B cell (primary cell): ENCODE measurements around the gene PDPN. TPM values are rescaled to one million over a fixed set of nuclear protein-coding genes. Genes with fewer than 3 reads are reported as not detected.

Experiments
- ATAC-seq: fragments of 200-7000 bp; cut with Tn5 transposase; one replicate; pipeline ENCODE4 v1.10.0; 2021; ENCODE audit warnings: low read depth, mild to moderate bottlenecking, moderate number of reproducible peaks, moderate library complexity
- CTCF ChIA-PET: fragments of 350-600 bp; sonication (Branson Sonifier 250); formaldehyde crosslinking; loops from one replicate; lab custom pipeline; 2021; ENCODE audit warnings: antibody characterized with exemption, inconsistent platforms; lab: Charles Lee
- POLR2A ChIA-PET: fragments of 350-600 bp; sonication (Branson Sonifier 250); formaldehyde crosslinking; loops from one replicate; lab custom pipeline; 2021; ENCODE audit warnings: antibody characterized with exemption; lab: Charles Lee
- DNase-seq: peaks from one replicate; pipeline ENCODE4 v3.0.0; 2013
- H2AFZ ChIP-seq: 2 replicates; pipeline ENCODE4 v1.6.1; 2012; ENCODE audit warnings: mild to moderate bottlenecking, low read depth, low read length; ENCODE audit not compliant: insufficient read depth, poor library complexity, severe bottlenecking
- H3K27ac ChIP-seq, 2 donors: 1 replicate in 1 of 2; 2 replicates in 1 of 2; pipeline ENCODE4 v1.5.1; 2012 to 2013; ENCODE audit warnings: low read length in 2 of 2, mild to moderate bottlenecking in 2 of 2, moderate library complexity in 1 of 2
- H3K27me3 ChIP-seq, 4 experiments: fragments of 200-600 bp in 1 of 4; sonication (generic) in 1 of 4; replicated peaks in 1 of 4; 1 replicate in 2 of 4; 2 replicates in 2 of 4; pipeline versions ENCODE4 v1.6.1 to v1.7.0; 2013 to 2016; ENCODE audit warnings: low read length in 3 of 4, mild to moderate bottlenecking in 2 of 4, mixed read lengths in 1 of 4, moderate library complexity in 1 of 4; ENCODE audit not compliant: insufficient read depth in 4 of 4, control insufficient read depth in 3 of 4; ENCODE audit errors: control extremely low read depth in 1 of 4
- H3K36me3 ChIP-seq, 2 experiments: replicated peaks in 1 of 2; 1 replicate in 1 of 2; 2 replicates in 1 of 2; pipeline versions ENCODE4 v1.6.1 to v1.7.1; 2013; ENCODE audit warnings: low read length in 1 of 2; ENCODE audit not compliant: insufficient read depth in 2 of 2, control insufficient read depth in 1 of 2; ENCODE audit errors: control extremely low read depth in 1 of 2, extremely low read depth in 1 of 2
- H3K4me1 ChIP-seq, 2 donors: fragments of 200-600 bp in 1 of 2; sonication (generic) in 1 of 2; 1 replicate in 1 of 2; 2 replicates in 1 of 2; pipeline versions ENCODE4 v1.5.1 to v1.6.1; 2013 to 2017; ENCODE audit warnings: low read length in 2 of 2; ENCODE audit not compliant: control insufficient read depth in 2 of 2, insufficient read depth in 2 of 2
- H3K4me2 ChIP-seq: replicated peaks from 2 replicates; pipeline ENCODE3; 2012; ENCODE audit warnings: mild to moderate bottlenecking, low read depth, low read length; ENCODE audit not compliant: poor library complexity, severe bottlenecking
- H3K4me3 ChIP-seq, 5 experiments: fragments of 200-600 bp in 1 of 5; sonication (generic) in 1 of 5; 1 replicate in 3 of 5; 2 replicates in 2 of 5; pipeline versions ENCODE4 v1.5.1 to v1.7.0; 2011 to 2016; ENCODE audit warnings: low read length in 4 of 5, mild to moderate bottlenecking in 4 of 5, low read depth in 2 of 5, control low read depth in 1 of 5, moderate library complexity in 1 of 5; ENCODE audit not compliant: insufficient read depth in 1 of 5; ENCODE audit errors: control extremely low read depth in 1 of 5, extremely low read depth in 1 of 5
- H3K79me2 ChIP-seq: fragments of 200-600 bp; sonication (generic); one replicate; pipeline ENCODE4 v1.6.0; 2016; ENCODE audit warnings: low read length; ENCODE audit not compliant: control insufficient read depth, insufficient read depth
- H3K9ac ChIP-seq: fragments of 200-600 bp; sonication (generic); 2 replicates; pipeline ENCODE4 v1.6.1; 2017; ENCODE audit warnings: mild to moderate bottlenecking, low read length, moderate library complexity
- H3K9me3 ChIP-seq, 3 donors: one replicate each; pipeline versions ENCODE4 v1.6.1 to v1.7.1; 2013; ENCODE audit warnings: low read length in 2 of 3; ENCODE audit not compliant: control insufficient read depth in 2 of 3, insufficient read depth in 1 of 3; ENCODE audit errors: control extremely low read depth in 1 of 3
- H4K20me1 ChIP-seq: 2 replicates; pipeline ENCODE4 v1.6.0; 2012; ENCODE audit warnings: mild to moderate bottlenecking, low read length; ENCODE audit not compliant: insufficient read depth, control insufficient read depth, poor library complexity, severe bottlenecking
- H3K27ac Mint-ChIP-seq: one replicate; pipeline ENCODE4 v1.8.0; 2021; ENCODE audit warnings: mixed read lengths
- H3K27me3 Mint-ChIP-seq: one replicate; pipeline ENCODE4 v1.8.0; 2021; ENCODE audit warnings: mixed read lengths
- H3K4me1 Mint-ChIP-seq: one replicate; pipeline ENCODE4 v1.8.0; 2021; ENCODE audit warnings: mixed read lengths
- H3K4me3 Mint-ChIP-seq: one replicate; pipeline ENCODE4 v1.8.0; 2021; ENCODE audit warnings: mixed read lengths
- H3K9me3 Mint-ChIP-seq: one replicate; pipeline ENCODE4 v1.8.0; 2022; ENCODE audit warnings: mixed read lengths; ENCODE audit not compliant: insufficient read depth
- EZH2 ChIP-seq: IDR thresholded peaks from 2 replicates; pipeline ENCODE4 v1.6.1; 2012; ENCODE audit warnings: borderline replicate concordance, low read depth, mild to moderate bottlenecking, moderate library complexity, low read length; ENCODE audit not compliant: insufficient read depth, poor library complexity, severe bottlenecking
- WGBS: methylation state at CpG from one replicate; pipeline ENCODE4 v1.1.5; 2013; ENCODE audit warnings: missing lambda C conversion rate; ENCODE audit not compliant: insufficient coverage; 5-methylcytosine and 5-hydroxymethylcytosine counted together
- intact Hi-C: fragments of 100-400 bp; cut with micrococcal nuclease; formaldehyde crosslinking; loops from one replicate; pipeline ENCODE4 v1.10.0; 2022
- polyA plus RNA-seq: library from polyadenylated mRNA; depleted of rRNA; stranded (reverse); fragments of >200 nt; gene quantifications from 2 replicates; pipeline ENCODE4 v1.2.3, GENCODE V29; 2012
- total RNA-seq, 2 donors: library from RNA; stranded (reverse); fragments of 120-200 nt in 1 of 2; gene quantifications; 1 replicate in 1 of 2; 2 replicates in 1 of 2; pipeline versions ENCODE4 v1.2.3 to v1.2.4, GENCODE V29; 2013 to 2022
- TF ChIP-seq, protein P1 (sequence below): fragments of 200-600 bp; IDR thresholded peaks from one replicate; pipeline ENCODE4 v1.8.0; 2022; ENCODE audit warnings: antibody characterized with exemption, mild to moderate bottlenecking

The PDPN gene
- total and polyA plus RNA-seq, 2 donors (not counting 1 experiment from before 2014, with no cell fraction given), result not detected

DNA sequence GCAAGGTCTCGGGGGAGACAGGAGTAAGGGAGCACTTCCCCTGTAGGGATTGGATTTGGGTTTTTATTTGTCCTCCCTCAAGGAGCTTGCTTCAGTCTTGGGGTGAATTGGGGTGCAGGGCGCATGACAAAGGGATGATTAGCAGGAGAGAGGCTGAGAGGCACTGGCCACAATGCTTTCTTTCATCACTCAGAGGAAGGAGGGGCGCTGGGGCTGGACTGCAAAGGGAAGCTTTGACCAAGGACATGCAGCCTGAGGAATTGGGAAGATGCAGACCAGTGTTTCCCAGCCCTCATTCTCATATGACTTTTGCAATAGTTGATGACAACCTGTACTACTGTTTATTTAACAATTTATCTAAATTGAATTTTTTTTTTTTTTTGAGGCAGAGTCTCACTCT is 34.1 kb upstream of the PDPN start:
- WGBS, result 52% methylated on average over 2 of the region's 3 CpGs
- Histone ChIP-seq H4K20me1 (no peaks in the 10 kb centered on the region), H3K36me3 (no peaks in the 10 kb centered on the region), H3K27ac (no peak overlapping the region), H3K4me2 (no peak overlapping the region), H3K79me2 (no peaks in the 10 kb centered on the region), H3K9ac (no peak overlapping the region), H3K4me3 (no peak overlapping the region), H3K4me1 (no peaks in the 10 kb centered on the region), H3K9me3 (no peaks in the 10 kb centered on the region), H3K27me3 (no peaks in the 10 kb centered on the region), H2AFZ (no peak overlapping the region)
- ChIA-PET POLR2A (no interaction called here), CTCF (no interaction called here)
- H3K27me3 Mint-ChIP-seq, result peaks cover 22% of the 10 kb centered on the region
- intact Hi-C loops, result no loop called here
- DNase-seq, result no peak
- TF ChIP-seq, protein P1, sequence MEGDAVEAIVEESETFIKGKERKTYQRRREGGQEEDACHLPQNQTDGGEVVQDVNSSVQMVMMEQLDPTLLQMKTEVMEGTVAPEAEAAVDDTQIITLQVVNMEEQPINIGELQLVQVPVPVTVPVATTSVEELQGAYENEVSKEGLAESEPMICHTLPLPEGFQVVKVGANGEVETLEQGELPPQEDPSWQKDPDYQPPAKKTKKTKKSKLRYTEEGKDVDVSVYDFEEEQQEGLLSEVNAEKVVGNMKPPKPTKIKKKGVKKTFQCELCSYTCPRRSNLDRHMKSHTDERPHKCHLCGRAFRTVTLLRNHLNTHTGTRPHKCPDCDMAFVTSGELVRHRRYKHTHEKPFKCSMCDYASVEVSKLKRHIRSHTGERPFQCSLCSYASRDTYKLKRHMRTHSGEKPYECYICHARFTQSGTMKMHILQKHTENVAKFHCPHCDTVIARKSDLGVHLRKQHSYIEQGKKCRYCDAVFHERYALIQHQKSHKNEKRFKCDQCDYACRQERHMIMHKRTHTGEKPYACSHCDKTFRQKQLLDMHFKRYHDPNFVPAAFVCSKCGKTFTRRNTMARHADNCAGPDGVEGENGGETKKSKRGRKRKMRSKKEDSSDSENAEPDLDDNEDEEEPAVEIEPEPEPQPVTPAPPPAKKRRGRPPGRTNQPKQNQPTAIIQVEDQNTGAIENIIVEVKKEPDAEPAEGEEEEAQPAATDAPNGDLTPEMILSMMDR, result no peak
- no peak for TF ChIP-seq EZH2
- no peaks in the 10 kb centered on the region for H3K9me3 Mint-ChIP-seq
- no peak overlapping the region for H3K4me3 Mint-ChIP-seq
- no peak for ATAC-seq
- no peaks in the 10 kb centered on the region for H3K4me1 Mint-ChIP-seq
- H3K27ac Mint-ChIP-seq, result no peak overlapping the region

DNA sequence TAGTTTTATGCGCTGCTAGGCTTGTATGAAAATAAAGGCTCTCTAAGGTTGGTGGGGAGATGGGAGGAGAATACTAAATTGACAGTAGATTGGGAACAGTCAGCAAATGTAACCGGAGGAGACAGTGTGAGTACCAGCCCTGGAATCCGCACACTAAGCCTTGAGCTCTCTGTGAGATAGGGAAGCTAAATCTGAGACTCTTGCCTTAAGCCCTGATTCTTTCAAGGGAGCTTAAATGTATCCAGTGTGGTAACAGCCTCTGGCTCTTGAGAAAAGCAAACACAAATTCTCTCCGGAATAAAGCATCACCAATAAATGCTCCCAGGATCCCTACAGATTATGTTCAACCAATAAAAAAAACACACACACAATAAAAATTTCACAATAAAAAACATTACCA is 33.0 kb upstream of the PDPN start:
- POLR2A ChIA-PET, result no interaction called here
- H3K27me3 ChIP-seq, result no peaks in the 10 kb centered on the region
- WGBS, result 85% methylated on average over 2 of the region's 4 CpGs
- H3K27me3 Mint-ChIP-seq, result peaks cover 22% of the 10 kb centered on the region
- no peaks in the 10 kb centered on the region for H3K9me3 Mint-ChIP-seq
- DNase-seq (no peak), ATAC-seq (no peak)
- no peak overlapping the region for H3K4me2 ChIP-seq
- no peaks in the 10 kb centered on the region for H3K4me1 Mint-ChIP-seq
- H3K27ac ChIP-seq, result no peak overlapping the region
- no peaks in the 10 kb centered on the region for H3K4me1 ChIP-seq
- H2AFZ ChIP-seq, result no peak overlapping the region
- H3K4me3 Mint-ChIP-seq, result no peak overlapping the region
- intact Hi-C loops, result no loop called here
- peaks cover 0 to 5% (median 0%) of the 10 kb centered on the region in 3 donors for H3K9me3 ChIP-seq
- TF ChIP-seq EZH2, result no peak
- TF ChIP-seq, protein P1, result no peak
- CTCF ChIA-PET, result no interaction called here
- H3K27ac Mint-ChIP-seq, result no peak overlapping the region
- H3K4me3 ChIP-seq, result no peak overlapping the region
- H3K36me3 ChIP-seq, result no peaks in the 10 kb centered on the region
- no peaks in the 10 kb centered on the region for H3K79me2 ChIP-seq
- no peaks in the 10 kb centered on the region for H4K20me1 ChIP-seq
- H3K9ac ChIP-seq, result no peak overlapping the region
